ENCODE measurements around the gene IQCK.

IQCK gene

GRCh38 chr16:19760356-19761060 is 42.4 kb downstream of the IQCK start:
- no peaks in the 10 kb centered on the region for H3K27me3 ChIP-seq (replicated peaks)
- DNase-seq = no peak
- H3K36me3 ChIP-seq (replicated peaks) = no peaks in the 10 kb centered on the region
- H3K4me3 ChIP-seq (ENCODE audit: low read depth, low read length) = no peak overlapping the region
- no peak for TF ChIP-seq CTCF (IDR thresholded peaks at IDR 0.05; ENCODE audit: low read depth, low read length, missing control alignments)
- H3K27ac ChIP-seq = no peak overlapping the region
- in situ Hi-C loops (cut with HindIII; ENCODE audit: low pct_ligation_motif_present, low sequenced_read_pairs) = no loop called here

- in situ Hi-C loops (cut with HindIII; ENCODE audit: low pct_ligation_motif_present, low sequenced_read_pairs) = no loop called here
Measured at GRCh38 chr16:19765860-19766553, 47.9 kb downstream of the IQCK start.

GRCh38 chr16:19766554-19766884 is 48.4 kb downstream of the IQCK start:
- TF ChIP-seq CTCF (IDR thresholded peaks at IDR 0.05; ENCODE audit: low read depth, low read length, missing control alignments) = no peak
- in situ Hi-C loops (cut with HindIII; ENCODE audit: low pct_ligation_motif_present, low sequenced_read_pairs) = no loop called here

More at GRCh38 chr16:19765860-19766553, 47.9 kb downstream of the IQCK start:
- DNase-seq = no peak
- H3K27me3 ChIP-seq (replicated peaks) = no peaks in the 10 kb centered on the region
- no peak for TF ChIP-seq CTCF (IDR thresholded peaks at IDR 0.05; ENCODE audit: low read depth, low read length, missing control alignments)
- no peak overlapping the region for H3K27ac ChIP-seq
- H3K36me3 ChIP-seq (replicated peaks) = no peaks in the 10 kb centered on the region
- H3K4me3 ChIP-seq (ENCODE audit: low read depth, low read length) = no peak overlapping the region

GRCh38 chr16:19766988-19767387 is 48.9 kb downstream of the IQCK start:
- H3K27ac ChIP-seq = no peak overlapping the region
- DNase-seq = no peak
- in situ Hi-C loops (cut with HindIII; ENCODE audit: low pct_ligation_motif_present, low sequenced_read_pairs) = no loop called here
- no peak overlapping the region for H3K4me3 ChIP-seq (ENCODE audit: low read depth, low read length)
- TF ChIP-seq CTCF (IDR thresholded peaks at IDR 0.05; ENCODE audit: low read depth, low read length, missing control alignments) = no peak
- no peaks in the 10 kb centered on the region for H3K27me3 ChIP-seq (replicated peaks)
- H3K36me3 ChIP-seq (replicated peaks) = no peaks in the 10 kb centered on the region

More at GRCh38 chr16:19766554-19766884, 48.4 kb downstream of the IQCK start:
- H3K27me3 ChIP-seq (replicated peaks) = no peaks in the 10 kb centered on the region
- no peak for DNase-seq
- no peak overlapping the region for H3K27ac ChIP-seq
- H3K4me3 ChIP-seq (ENCODE audit: low read depth, low read length) = no peak overlapping the region
- H3K36me3 ChIP-seq (replicated peaks) = no peaks in the 10 kb centered on the region

GRCh38 chr16:19767497-19767896 is 49.4 kb downstream of the IQCK start:
- DNase-seq = no peak
- Histone ChIP-seq H3K27me3 (replicated peaks) (no peaks in the 10 kb centered on the region), H3K36me3 (replicated peaks) (no peaks in the 10 kb centered on the region), H3K27ac (no peak overlapping the region), H3K4me3 (ENCODE audit: low read depth, low read length) (no peak overlapping the region)
- no peak for TF ChIP-seq CTCF (IDR thresholded peaks at IDR 0.05; ENCODE audit: low read depth, low read length, missing control alignments)
- in situ Hi-C loops (cut with HindIII; ENCODE audit: low pct_ligation_motif_present, low sequenced_read_pairs) = no loop called here
